ENCODE data around the gene MACROD2. TPM values are rescaled to one million over a fixed set of nuclear protein-coding genes. Genes with fewer than 3 reads are reported as not detected.

Gene MACROD2
- total RNA-seq, 1 donor: 0.81 TPM

- no peak for DNase-seq (ENCODE audit: low read depth in 2 of 3, low spot score in 2 of 3)
Observed at GRCh38 chr20:16030253-16030652, 2034.9 kb downstream of the MACROD2 start.

- no peak for DNase-seq (ENCODE audit: low read depth in 2 of 3, low spot score in 2 of 3)
Observed at GRCh38 chr20:16035576-16035975, 2040.3 kb downstream of the MACROD2 start.

- DNase-seq (ENCODE audit: low read depth in 2 of 3, low spot score in 2 of 3): no peak
Observed at GRCh38 chr20:16036331-16036730, 2041.0 kb downstream of the MACROD2 start.

- peak in 2 of 3 donors; percentile 23 to 85 for DNase-seq (ENCODE audit: low read depth in 2 of 3, low spot score in 2 of 3)
Observed at GRCh38 chr20:16040742-16041141, 2045.4 kb downstream of the MACROD2 start.

GRCh38 chr20:16042731-16043130 is 2047.4 kb downstream of the MACROD2 start:
- DNase-seq (ENCODE audit: low read depth in 2 of 3, low spot score in 2 of 3): no peak

GRCh38 chr20:16043931-16044330 is 2048.6 kb downstream of the MACROD2 start:
- peak in 1 of 3 donors; percentile 20 for DNase-seq (ENCODE audit: low read depth in 2 of 3, low spot score in 2 of 3)

GRCh38 chr20:16048876-16049275 is 2053.6 kb downstream of the MACROD2 start:
- DNase-seq (ENCODE audit: low read depth in 2 of 3, low spot score in 2 of 3): no peak

- no peak for DNase-seq (ENCODE audit: low read depth in 2 of 3, low spot score in 2 of 3)
Observed at GRCh38 chr20:16049529-16050093, 2054.3 kb downstream of the MACROD2 start.

- DNase-seq (ENCODE audit: low read depth in 2 of 3, low spot score in 2 of 3): peak in 2 of 3 donors; percentile 20 to 69
Observed at GRCh38 chr20:16050366-16050765, 2055.1 kb downstream of the MACROD2 start.

- DNase-seq (ENCODE audit: low read depth in 2 of 3, low spot score in 2 of 3): no peak
Observed at GRCh38 chr20:16051968-16052367, 2056.7 kb downstream of the MACROD2 start.

- no peak for DNase-seq (ENCODE audit: low read depth in 2 of 3, low spot score in 2 of 3)
Observed at GRCh38 chr20:16052456-16052855, 2057.1 kb downstream of the MACROD2 start.

GRCh38 chr20:16054985-16055384 is 2059.7 kb downstream of the MACROD2 start:
- DNase-seq (ENCODE audit: low read depth in 2 of 3, low spot score in 2 of 3): no peak

- DNase-seq (ENCODE audit: low read depth in 2 of 3, low spot score in 2 of 3): no peak
Observed at GRCh38 chr20:16057651-16058050, 2062.3 kb downstream of the MACROD2 start.

GRCh38 chr20:16058268-16058667 is 2063.0 kb downstream of the MACROD2 start:
- no peak for DNase-seq (ENCODE audit: low read depth in 2 of 3, low spot score in 2 of 3)

GRCh38 chr20:16059841-16060240 is 2064.5 kb downstream of the MACROD2 start:
- DNase-seq (ENCODE audit: low read depth in 2 of 3, low spot score in 2 of 3): no peak

- DNase-seq (ENCODE audit: low read depth in 2 of 3, low spot score in 2 of 3): no peak
Observed at GRCh38 chr20:16061351-16061750, 2066.0 kb downstream of the MACROD2 start.

GRCh38 chr20:16062661-16063581 is 2067.6 kb downstream of the MACROD2 start:
- no peak for DNase-seq (ENCODE audit: low read depth in 2 of 3, low spot score in 2 of 3)

GRCh38 chr20:16063881-16064280 is 2068.6 kb downstream of the MACROD2 start:
- DNase-seq (ENCODE audit: low read depth in 2 of 3, low spot score in 2 of 3): no peak

- DNase-seq (ENCODE audit: low read depth in 2 of 3, low spot score in 2 of 3): no peak
Observed at GRCh38 chr20:16064989-16065707, 2069.8 kb downstream of the MACROD2 start.

GRCh38 chr20:16066571-16066970 is 2071.3 kb downstream of the MACROD2 start:
- DNase-seq (ENCODE audit: low read depth in 2 of 3, low spot score in 2 of 3): no peak

GRCh38 chr20:16069389-16070010 is 2074.2 kb downstream of the MACROD2 start:
- peak in 1 of 3 donors; percentile 13 for DNase-seq (ENCODE audit: low read depth in 2 of 3, low spot score in 2 of 3)

Data from hematopoietic multipotent progenitor cell (in vitro differentiated cells).